ENCODE measurements around the gene GLG1.

- TF ChIP-seq CTCF (IDR thresholded peaks at IDR 0.05): no peak
- TF ChIP-seq POLR2A (IDR thresholded peaks at IDR 0.05; ENCODE audit: low read length): no peak
- no peak for TF ChIP-seq MYC (IDR thresholded peaks at IDR 0.05; ENCODE audit: borderline replicate concordance, low read length)
- TF ChIP-seq CHD2 (IDR thresholded peaks at IDR 0.05; ENCODE audit: low read length, partially characterized antibody): no peak
- TF ChIP-seq USF2 (IDR thresholded peaks at IDR 0.05): no peak
- no peak for TF ChIP-seq SREBF2 (IDR thresholded peaks at IDR 0.05)
- no peak for TF ChIP-seq REST (IDR thresholded peaks at IDR 0.05)
Observed at GRCh38 chr16:74577882-74578366, 29.0 kb downstream of the GLG1 start.

All from A549 (cell line).